HFFc6 (cell line): ENCODE measurements around the gene ANKRD40. TPM values are rescaled to one million over a fixed set of nuclear protein-coding genes. Genes with fewer than 3 reads are reported as not detected.

Source experiments
- DNase-seq: peaks from one replicate; pipeline ENCODE4 v3.0.0-alpha.2; 2018
- H3K27ac Mint-ChIP-seq: 2 replicates; pipeline ENCODE4 v1.8.0; 2020; ENCODE audit warnings: mild to moderate bottlenecking, mixed read lengths
- H3K27me3 Mint-ChIP-seq: 2 replicates; pipeline ENCODE4 v1.8.0; 2021; ENCODE audit warnings: mild to moderate bottlenecking, moderate library complexity, mixed read lengths; ENCODE audit not compliant: insufficient read depth
- H3K36me3 Mint-ChIP-seq: 2 replicates; pipeline ENCODE4 v1.8.0; 2021; ENCODE audit warnings: low read depth, mixed read lengths
- H3K4me1 Mint-ChIP-seq: 2 replicates; pipeline ENCODE4 v1.8.0; 2020; ENCODE audit warnings: low read depth, mixed read lengths
- H3K4me3 Mint-ChIP-seq: 2 replicates; pipeline ENCODE4 v1.8.0; 2020; ENCODE audit warnings: mild to moderate bottlenecking, moderate library complexity, mixed read lengths
- H3K9me3 Mint-ChIP-seq: 2 replicates; pipeline ENCODE4 v1.8.0; 2020; ENCODE audit warnings: mild to moderate bottlenecking, mixed read lengths
- total RNA-seq, 6 experiments: library from RNA; stranded (reverse); fragmentation: NEBNext Ultra II Directional; extraction: Animal tissue kit (Norgen Biotek cat#: 25700); gene quantifications; 2 replicates in 1 of 6; 3 replicates in 5 of 6; pipeline ENCODE4 v1.2.3, GENCODE V29; 2021
- TF ChIP-seq, protein P1 (sequence below): fragments of 200-600 bp; sonication (generic); IDR thresholded peaks from 2 replicates; pipeline ENCODE4 v1.5.0; 2021; ENCODE audit warnings: antibody characterized with exemption, mild to moderate bottlenecking

ANKRD40 gene
- total RNA-seq, 6 experiments from 2014 or later, result 43.1 to 48.4 (median 46.6) TPM

GRCh38 chr17:50696365-50696879, 11.3 kb downstream of the ANKRD40 start:
- H3K27ac Mint-ChIP-seq, result peak overlapping the region; percentile 31; the same call in 1 of the 2 replicates
- peaks cover 44% of the 10 kb centered on the region for H3K36me3 Mint-ChIP-seq
- TF ChIP-seq, protein P1, sequence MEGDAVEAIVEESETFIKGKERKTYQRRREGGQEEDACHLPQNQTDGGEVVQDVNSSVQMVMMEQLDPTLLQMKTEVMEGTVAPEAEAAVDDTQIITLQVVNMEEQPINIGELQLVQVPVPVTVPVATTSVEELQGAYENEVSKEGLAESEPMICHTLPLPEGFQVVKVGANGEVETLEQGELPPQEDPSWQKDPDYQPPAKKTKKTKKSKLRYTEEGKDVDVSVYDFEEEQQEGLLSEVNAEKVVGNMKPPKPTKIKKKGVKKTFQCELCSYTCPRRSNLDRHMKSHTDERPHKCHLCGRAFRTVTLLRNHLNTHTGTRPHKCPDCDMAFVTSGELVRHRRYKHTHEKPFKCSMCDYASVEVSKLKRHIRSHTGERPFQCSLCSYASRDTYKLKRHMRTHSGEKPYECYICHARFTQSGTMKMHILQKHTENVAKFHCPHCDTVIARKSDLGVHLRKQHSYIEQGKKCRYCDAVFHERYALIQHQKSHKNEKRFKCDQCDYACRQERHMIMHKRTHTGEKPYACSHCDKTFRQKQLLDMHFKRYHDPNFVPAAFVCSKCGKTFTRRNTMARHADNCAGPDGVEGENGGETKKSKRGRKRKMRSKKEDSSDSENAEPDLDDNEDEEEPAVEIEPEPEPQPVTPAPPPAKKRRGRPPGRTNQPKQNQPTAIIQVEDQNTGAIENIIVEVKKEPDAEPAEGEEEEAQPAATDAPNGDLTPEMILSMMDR, result no peak
- H3K4me3 Mint-ChIP-seq, result no peak overlapping the region
- no peak for DNase-seq
- peaks cover 83% of the 10 kb centered on the region for H3K4me1 Mint-ChIP-seq
- H3K9me3 Mint-ChIP-seq, result no peaks in the 10 kb centered on the region
- H3K27me3 Mint-ChIP-seq, result no peaks in the 10 kb centered on the region; the same call in 1 of the 2 replicates

DNA sequence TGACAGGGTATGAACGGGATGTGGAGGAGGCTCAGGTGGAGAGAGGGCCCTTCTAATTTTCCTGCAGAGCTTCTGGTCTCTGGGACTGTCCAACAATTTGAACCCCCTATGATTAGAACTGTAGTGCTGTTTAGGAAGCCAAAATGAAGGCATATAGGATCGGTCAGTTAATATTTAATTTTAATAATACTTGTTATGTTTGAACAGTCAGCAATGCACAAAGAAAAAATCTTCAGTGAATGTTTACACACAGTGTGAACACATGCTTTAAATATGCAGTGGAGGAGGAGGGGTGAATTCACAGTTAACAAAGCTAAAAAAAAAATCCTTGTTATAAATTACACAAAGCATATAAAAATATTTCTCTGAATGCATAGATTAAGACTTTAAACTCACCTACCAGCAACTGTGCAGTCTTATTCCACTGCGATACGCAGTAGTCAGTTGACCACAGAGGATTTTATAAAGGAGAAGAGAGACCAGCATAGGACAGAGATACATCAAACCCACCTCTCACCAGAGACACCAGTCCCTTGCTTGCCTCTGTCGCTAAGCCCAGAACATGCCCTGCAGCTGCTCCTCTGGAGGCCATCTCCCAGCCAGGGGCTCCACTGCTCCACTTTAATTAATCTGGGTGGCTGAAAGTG, 14.6 kb downstream of the ANKRD40 start:
- H3K9me3 Mint-ChIP-seq, result no peaks in the 10 kb centered on the region
- peak overlapping the region; percentile 65 for H3K27ac Mint-ChIP-seq
- H3K4me3 Mint-ChIP-seq, result peak overlapping the region; percentile 59
- H3K27me3 Mint-ChIP-seq, result peaks cover 2% of the 10 kb centered on the region
- peak; percentile 33 for DNase-seq
- TF ChIP-seq, protein P1, result no peak
- peaks cover 30% of the 10 kb centered on the region for H3K36me3 Mint-ChIP-seq
- peaks cover 69% of the 10 kb centered on the region for H3K4me1 Mint-ChIP-seq

DNA sequence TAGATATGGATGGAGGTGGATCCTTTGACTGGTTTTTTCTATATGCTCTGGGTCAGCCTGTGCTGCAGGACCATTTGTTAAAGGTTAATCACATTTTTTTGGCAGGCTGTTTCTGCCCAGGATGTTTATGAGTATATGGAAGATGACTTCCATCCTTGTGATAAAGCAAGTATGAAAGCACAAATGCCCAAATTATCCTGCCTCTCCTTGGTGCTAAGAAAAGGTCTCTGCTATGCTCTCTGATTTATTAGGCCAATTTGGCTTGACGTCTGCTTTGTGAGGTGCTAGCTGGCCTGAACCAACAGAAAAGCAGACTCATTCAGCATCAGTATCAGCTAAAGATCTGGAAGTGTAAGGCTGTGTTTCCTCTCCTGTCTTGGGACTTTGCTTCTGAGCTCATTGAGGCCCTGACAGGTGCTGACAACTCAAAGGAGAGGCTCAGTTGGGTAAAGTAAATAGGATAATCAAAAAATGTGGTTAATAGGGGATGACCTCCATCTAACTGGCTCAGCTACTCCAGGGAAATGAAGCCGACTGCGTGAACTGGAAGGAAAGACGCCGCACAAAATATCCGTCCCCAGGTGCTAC, 15.2 kb downstream of the ANKRD40 start:
- TF ChIP-seq, protein P1, result no peak
- H3K27ac Mint-ChIP-seq, result peak overlapping the region; percentile 65
- no peaks in the 10 kb centered on the region for H3K9me3 Mint-ChIP-seq
- H3K4me3 Mint-ChIP-seq, result peak overlapping the region; percentile 59; the same call in 1 of the 2 replicates
- H3K4me1 Mint-ChIP-seq, result peaks cover 68% of the 10 kb centered on the region
- DNase-seq, result no peak
- peaks cover 30% of the 10 kb centered on the region for H3K36me3 Mint-ChIP-seq
- peaks cover 2% of the 10 kb centered on the region for H3K27me3 Mint-ChIP-seq

GRCh38 chr17:50691550-50692447, 15.9 kb downstream of the ANKRD40 start:
- no peak for DNase-seq
- H3K4me3 Mint-ChIP-seq, result no peak overlapping the region
- TF ChIP-seq, protein P1, result no peak
- H3K36me3 Mint-ChIP-seq, result peaks cover 25% of the 10 kb centered on the region
- H3K4me1 Mint-ChIP-seq, result peaks cover 70% of the 10 kb centered on the region
- H3K9me3 Mint-ChIP-seq, result no peaks in the 10 kb centered on the region
- H3K27ac Mint-ChIP-seq, result no peak overlapping the region
- H3K27me3 Mint-ChIP-seq, result peaks cover 2% of the 10 kb centered on the region

DNA sequence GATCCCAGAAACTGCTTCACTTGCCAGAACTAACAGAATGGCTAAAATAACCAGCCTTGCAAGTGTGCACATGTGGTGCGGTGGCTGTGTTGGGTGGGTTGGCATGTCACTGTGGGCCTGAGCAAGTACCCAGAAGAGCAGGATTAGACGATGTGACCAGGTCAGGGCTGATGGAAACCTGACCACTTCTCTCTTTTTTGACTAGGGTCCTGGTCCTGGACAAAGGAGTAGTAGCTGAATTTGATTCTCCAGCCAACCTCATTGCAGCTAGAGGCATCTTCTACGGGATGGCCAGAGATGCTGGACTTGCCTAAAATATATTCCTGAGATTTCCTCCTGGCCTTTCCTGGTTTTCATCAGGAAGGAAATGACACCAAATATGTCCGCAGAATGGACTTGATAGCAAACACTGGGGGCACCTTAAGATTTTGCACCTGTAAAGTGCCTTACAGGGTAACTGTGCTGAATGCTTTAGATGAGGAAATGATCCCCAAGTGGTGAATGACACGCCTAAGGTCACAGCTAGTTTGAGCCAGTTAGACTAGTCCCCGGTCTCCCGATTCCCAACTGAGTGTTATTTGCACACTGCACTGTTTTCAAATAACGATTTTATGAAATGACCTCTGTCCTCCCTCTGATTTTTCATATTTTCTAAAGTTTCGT, 16.7 kb downstream of the ANKRD40 start:
- no peak for DNase-seq
- TF ChIP-seq, protein P1, result no peak
- Mint-ChIP-seq H3K36me3 (peaks cover 19% of the 10 kb centered on the region), H3K9me3 (no peaks in the 10 kb centered on the region), H3K4me1 (peaks cover 77% of the 10 kb centered on the region), H3K27ac (no peak overlapping the region), H3K27me3 (peaks cover 3% of the 10 kb centered on the region), H3K4me3 (no peak overlapping the region)
